HepG2 (cell line): Measurements from ENCODE around the gene MBD5. TPM values are rescaled to one million over a fixed set of nuclear protein-coding genes. Genes with fewer than 3 reads are reported as not detected.

Experiments used
- ATAC-seq: fragments of 200-7000 bp; cut with Tn5 transposase; 3 replicates; pipeline ENCODE4 v1.9.1; 2020; ENCODE audit warnings: mild to moderate bottlenecking, moderate library complexity
- BruUV-seq: library from RNA; stranded (reverse); fragments of 400-500 nt; replicated peaks from 2 replicates; lab custom pipeline; 2021; lab: Mats Ljungman, UMichigan
- CTCF ChIA-PET: fragments of 300-600 bp; formaldehyde crosslinking; extraction: SDS; loops from one replicate; lab custom pipeline; 2021; ENCODE audit warnings: low total read pairs, inconsistent platforms, low intra/inter-chr PET ratio; lab: Yijun Ruan, JAX
- POLR2A ChIA-PET: fragments of 350-600 bp; sonication (Branson Sonifier 250); formaldehyde crosslinking; loops from one replicate; lab custom pipeline; 2020; ENCODE audit warnings: antibody characterized with exemption, inconsistent platforms; lab: Yijun Ruan, JAX
- DNase-seq: peaks from one replicate; pipeline ENCODE4 v3.0.0-alpha.2; 2015; ENCODE audit warnings: low spot score
- FAIRE-seq: peaks from 3 replicates; lab custom pipeline; 2011; peaks lifted over from hg19 to GRCh38; lab: Jason Lieb, UNC
- H2AFZ ChIP-seq: one replicate; pipeline ENCODE4 v1.6.1; 2011; ENCODE audit warnings: low read length, inconsistent platforms
- H3K27ac ChIP-seq: fragments of 300-600 bp; 3 replicates; pipeline ENCODE4 v1.8.0; 2011; ENCODE audit warnings: mixed run types, mild to moderate bottlenecking, mixed read lengths, low read length, inconsistent platforms; ENCODE audit not compliant: insufficient read depth; ENCODE audit errors: extremely low read length
- H3K27me3 ChIP-seq, 2 experiments: fragments of 200-600 bp in 1 of 2; 2 replicates in 1 of 2; 3 replicates in 1 of 2; pipeline versions ENCODE4 v1.6.0 to v1.8.0; 2011; ENCODE audit warnings: low read length in 2 of 2, mild to moderate bottlenecking in 2 of 2, moderate library complexity in 2 of 2, inconsistent platforms in 1 of 2; ENCODE audit not compliant: insufficient read depth in 2 of 2, control insufficient read depth in 1 of 2
- H3K36me3 ChIP-seq, 2 experiments: fragments of 200-600 bp in 1 of 2; replicated peaks in 1 of 2; 2 replicates in 1 of 2; 3 replicates in 1 of 2; pipeline versions ENCODE4 v1.5.1 to v1.8.0; 2011; ENCODE audit warnings: low read length in 2 of 2, inconsistent platforms in 1 of 2; ENCODE audit not compliant: insufficient read depth in 2 of 2, control insufficient read depth in 1 of 2
- H3K4me1 ChIP-seq: 2 replicates; pipeline ENCODE4 v1.5.1; 2012; ENCODE audit warnings: low read length, inconsistent platforms; ENCODE audit not compliant: insufficient read depth
- H3K4me2 ChIP-seq: 2 replicates; pipeline ENCODE4 v1.6.0; 2011; ENCODE audit warnings: low read depth, low read length, inconsistent platforms
- H3K4me3 ChIP-seq, 3 experiments: fragments of 200-600 bp in 1 of 3; sonication (generic), shearing (Covaris generic) in 1 of 3; replicated peaks in 1 of 3; 2 replicates each; pipeline ENCODE4 v1.5.1; 2011 to 2016; ENCODE audit warnings: low read length in 3 of 3, inconsistent platforms in 2 of 3, low read depth in 2 of 3, mild to moderate bottlenecking in 2 of 3, control low read depth in 1 of 3, mixed read lengths in 1 of 3; ENCODE audit not compliant: insufficient read depth in 1 of 3
- H3K79me2 ChIP-seq: one replicate; pipeline ENCODE4 v1.6.1; 2011; ENCODE audit warnings: low read length, inconsistent platforms; ENCODE audit not compliant: insufficient read depth
- H3K9ac ChIP-seq: 2 replicates; pipeline ENCODE4 v1.6.0; 2011; ENCODE audit warnings: mild to moderate bottlenecking, low read depth, low read length, inconsistent platforms; ENCODE audit not compliant: insufficient read depth
- H3K9me3 ChIP-seq: 2 replicates; pipeline ENCODE4 v1.5.1; 2012; ENCODE audit warnings: mild to moderate bottlenecking, low read length
- H4K20me1 ChIP-seq: 2 replicates; pipeline ENCODE4 v1.6.0; 2011; ENCODE audit warnings: inconsistent platforms, mild to moderate bottlenecking, low read length, moderate library complexity; ENCODE audit not compliant: insufficient read depth
- KDM3A ChIP-seq: IDR thresholded peaks from 2 replicates; pipeline ENCODE4 v1.6.1; 2018; ENCODE audit warnings: low read depth, missing compliant biosample characterization
- MAFF ChIP-seq: IDR thresholded peaks from 2 replicates; pipeline ENCODE4 v1.6.1; 2011; ENCODE audit warnings: low read depth, low read length, improper control_type of control experiment
- MAFK ChIP-seq, 2 experiments: IDR thresholded peaks in 1 of 2; conservative IDR thresholded peaks in 1 of 2; 2 replicates each; pipeline ENCODE4 v1.6.1; 2011; ENCODE audit warnings: improper control_type of control experiment in 2 of 2, low read length in 2 of 2
- MTA1 ChIP-seq: sonication (generic); formaldehyde crosslinking; IDR thresholded peaks from 2 replicates; pipeline ENCODE4 v1.4.0; 2020; ENCODE audit warnings: missing genetic modification reagents, mild to moderate bottlenecking, borderline replicate concordance
- POLR2AphosphoS5 ChIP-seq: IDR thresholded peaks from 2 replicates; pipeline ENCODE4 v1.6.1; 2012; ENCODE audit warnings: low read depth, low read length
- SYNCRIP ChIP-seq: fragments of 200-400 bp; formaldehyde crosslinking; IDR thresholded peaks from 2 replicates; pipeline ENCODE4 v1.6.1; 2018; ENCODE audit warnings: mild to moderate bottlenecking, low read depth, low read length; ENCODE audit not compliant: insufficient read depth
- TERF1 ChIP-seq: sonication (generic); formaldehyde crosslinking; IDR thresholded peaks from 2 replicates; pipeline ENCODE4 v1.8.0; 2022; ENCODE audit warnings: mild to moderate bottlenecking, missing genetic modification reagents, moderate library complexity
- TSC22D2 ChIP-seq: sonication (generic); formaldehyde crosslinking; IDR thresholded peaks from 2 replicates; pipeline ENCODE4 v1.5.1; 2020; ENCODE audit warnings: missing genetic modification reagents, mild to moderate bottlenecking, borderline replicate concordance
- ZFP41 ChIP-seq: sonication (generic); formaldehyde crosslinking; IDR thresholded peaks from 2 replicates; pipeline ENCODE4 v1.4.0; 2020; ENCODE audit warnings: mild to moderate bottlenecking, missing genetic modification reagents, borderline replicate concordance
- ZNF530 ChIP-seq: sonication (generic); formaldehyde crosslinking; IDR thresholded peaks from 2 replicates; pipeline ENCODE4 v1.5.0; 2020; ENCODE audit warnings: low read depth, mild to moderate bottlenecking, missing genetic modification reagents
- ZNF724P ChIP-seq: sonication (generic); formaldehyde crosslinking; IDR thresholded peaks from 2 replicates; pipeline ENCODE4 v1.8.0; 2022; ENCODE audit warnings: missing genetic modification reagents, borderline replicate concordance
- WGBS: methylation state at CpG from one replicate; pipeline ENCODE4 v1.1.6; 2017; ENCODE audit warnings: low lambda C conversion rate; 5-methylcytosine and 5-hydroxymethylcytosine counted together
- in situ Hi-C: cut with HindIII; loops from 2 replicates; pipeline ENCODE4 v1.10.0; 2017; ENCODE audit warnings: low pct_unique_long_range_greater_than_20kb; ENCODE audit not compliant: extremely low pct_ligation_motif_present
- intact Hi-C: fragments of 100-400 bp; cut with micrococcal nuclease; formaldehyde crosslinking; loops from one replicate; pipeline ENCODE4 v1.10.0; 2022; ENCODE audit not compliant: unreplicated experiment
- polyA plus RNA-seq, 8 experiments: library from polyadenylated mRNA; depleted of rRNA in 3 of 8; stranded (reverse) in 7 of 8; unstranded in 1 of 8; fragments of >200 nt; fragmentation: Illumina TruSeq in 4 of 8; extraction: Trizol in 4 of 8; gene quantifications; 2 replicates each; pipeline versions ENCODE4 v1.2.1 to v1.2.3, GENCODE V29; 2011 to 2016; ENCODE audit warnings: low read depth in 4 of 8, missing spikeins in 1 of 8, mixed read lengths in 1 of 8; ENCODE audit not compliant: insufficient read depth in 1 of 8
- total RNA-seq, 5 experiments: library from RNA; depleted of rRNA; stranded (reverse); fragments of >200 nt; fragmentation: Illumina TruSeq; extraction: Trizol; gene quantifications; 2 replicates each; pipeline ENCODE4 v1.2.3, GENCODE V29; 2016; ENCODE audit warnings: low read depth in 1 of 5
- TF ChIP-seq, protein P1 (sequence below): sonication (generic); formaldehyde crosslinking; IDR thresholded peaks from 2 replicates; pipeline ENCODE4 v1.8.0; 2022; ENCODE audit warnings: mild to moderate bottlenecking, missing genetic modification reagents; ENCODE audit not compliant: insufficient replicate concordance
- TF ChIP-seq, protein P2 (sequence below): sonication (generic); formaldehyde crosslinking; IDR thresholded peaks from 2 replicates; pipeline ENCODE4 v1.8.0; 2022; ENCODE audit warnings: mild to moderate bottlenecking, missing genetic modification reagents, moderate library complexity

The MBD5 gene
- total and polyA plus RNA-seq, 2 of the 13 experiments (the other 11 are each of a cell fraction or from before 2014, with no cell fraction given), result 13.5 to 26.4 TPM

GRCh38 chr2:148165975-148166374 lies 145.1 kb downstream of the MBD5 start:
- no TSS peak for BruUV-seq
- Histone ChIP-seq H3K4me1 (no peaks in the 10 kb centered on the region), H3K36me3 (no peaks in the 10 kb centered on the region), H4K20me1 (no peaks in the 10 kb centered on the region), H3K27ac (no peak overlapping the region), H3K79me2 (no peaks in the 10 kb centered on the region), H3K4me3 (no peak overlapping the region), H3K9ac (no peak overlapping the region), H3K27me3 (no peaks in the 10 kb centered on the region), H3K4me2 (no peak overlapping the region), H3K9me3 (no peaks in the 10 kb centered on the region), H2AFZ (no peak overlapping the region)
- in situ Hi-C loops (no loop called here), intact Hi-C loops (no loop called here)
- DNase-seq (no peak), FAIRE-seq (no peak), ATAC-seq (no peak)
- TF ChIP-seq MAFF, result 0 out of 2 replicates have a peak, but pooled peaks have one; percentile 50
- no peak for TF ChIP-seq POLR2AphosphoS5
- no peak for TF ChIP-seq ZNF530 (CRISPR knock-in tag)
- peak; percentile 14 to 36; a peak in 1 of 4 replicates for TF ChIP-seq MAFK (conservative IDR thresholded peaks at IDR 0.05 in 1 of 2, IDR thresholded peaks at IDR 0.05 in 1 of 2; ENCODE audit: low read length in 2 of 2)
- ChIA-PET POLR2A (no interaction called here), CTCF (no interaction called here)
- 98% methylated on average over 1 of the region's 1 CpG for WGBS

DNA sequence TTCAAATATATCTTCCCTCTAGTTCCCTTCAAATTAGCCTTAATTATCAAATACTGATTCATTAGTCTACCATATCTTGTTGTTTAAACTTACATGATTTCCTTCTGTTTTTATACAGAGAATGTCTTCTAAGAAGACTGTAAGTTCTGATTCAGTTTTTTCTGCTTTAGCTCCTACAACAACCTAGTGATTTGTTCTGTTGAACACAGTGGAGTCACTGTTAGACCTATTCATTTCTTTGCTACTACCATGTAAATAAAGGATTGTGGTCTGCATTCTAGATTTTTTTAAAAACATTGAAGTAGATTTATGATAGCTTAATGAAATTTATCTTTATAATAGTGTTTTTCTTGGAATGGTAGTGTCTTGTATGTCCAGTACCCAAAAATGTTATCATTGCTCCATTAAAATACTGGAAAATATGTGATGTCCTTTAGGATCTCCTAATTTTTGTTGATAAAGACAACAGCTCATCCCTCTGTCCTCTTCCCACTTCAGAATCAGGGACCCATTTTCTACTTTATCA lies 146.4 kb downstream of the MBD5 start:
- no TSS peak for BruUV-seq
- H3K4me3 ChIP-seq, result no peak overlapping the region
- H3K4me1 ChIP-seq, result no peaks in the 10 kb centered on the region
- ATAC-seq (no peak), DNase-seq (no peak), FAIRE-seq (no peak)
- intact Hi-C loops, result no loop called here
- H3K36me3 ChIP-seq, result no peaks in the 10 kb centered on the region
- H3K9ac ChIP-seq, result no peak overlapping the region
- H3K27ac ChIP-seq, result no peak overlapping the region
- no peaks in the 10 kb centered on the region for H3K9me3 ChIP-seq
- CTCF ChIA-PET, result no interaction called here
- POLR2A ChIA-PET, result no interaction called here
- no peak overlapping the region for H3K4me2 ChIP-seq
- no peaks in the 10 kb centered on the region for H4K20me1 ChIP-seq
- no peaks in the 10 kb centered on the region for H3K79me2 ChIP-seq
- in situ Hi-C loops, result no loop called here
- H2AFZ ChIP-seq, result no peak overlapping the region
- no peaks in the 10 kb centered on the region for H3K27me3 ChIP-seq
- TF ChIP-seq SYNCRIP, result no peak
- no peak for TF ChIP-seq ZFP41 (CRISPR knock-in tag)
- no peak for TF ChIP-seq TSC22D2 (CRISPR knock-in tag)
- TF ChIP-seq, protein P1, sequence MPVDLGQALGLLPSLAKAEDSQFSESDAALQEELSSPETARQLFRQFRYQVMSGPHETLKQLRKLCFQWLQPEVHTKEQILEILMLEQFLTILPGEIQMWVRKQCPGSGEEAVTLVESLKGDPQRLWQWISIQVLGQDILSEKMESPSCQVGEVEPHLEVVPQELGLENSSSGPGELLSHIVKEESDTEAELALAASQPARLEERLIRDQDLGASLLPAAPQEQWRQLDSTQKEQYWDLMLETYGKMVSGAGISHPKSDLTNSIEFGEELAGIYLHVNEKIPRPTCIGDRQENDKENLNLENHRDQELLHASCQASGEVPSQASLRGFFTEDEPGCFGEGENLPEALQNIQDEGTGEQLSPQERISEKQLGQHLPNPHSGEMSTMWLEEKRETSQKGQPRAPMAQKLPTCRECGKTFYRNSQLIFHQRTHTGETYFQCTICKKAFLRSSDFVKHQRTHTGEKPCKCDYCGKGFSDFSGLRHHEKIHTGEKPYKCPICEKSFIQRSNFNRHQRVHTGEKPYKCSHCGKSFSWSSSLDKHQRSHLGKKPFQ (CRISPR knock-in tag), result no peak
- TF ChIP-seq, protein P2, sequence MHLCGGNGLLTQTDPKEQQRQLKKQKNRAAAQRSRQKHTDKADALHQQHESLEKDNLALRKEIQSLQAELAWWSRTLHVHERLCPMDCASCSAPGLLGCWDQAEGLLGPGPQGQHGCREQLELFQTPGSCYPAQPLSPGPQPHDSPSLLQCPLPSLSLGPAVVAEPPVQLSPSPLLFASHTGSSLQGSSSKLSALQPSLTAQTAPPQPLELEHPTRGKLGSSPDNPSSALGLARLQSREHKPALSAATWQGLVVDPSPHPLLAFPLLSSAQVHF, result no peak
- TF ChIP-seq TERF1 (CRISPR knock-in tag), result no peak
- no peak for TF ChIP-seq KDM3A (CRISPR knock-in tag)
- TF ChIP-seq MTA1 (CRISPR knock-in tag), result no peak
- TF ChIP-seq ZNF724P (CRISPR knock-in tag), result no peak
